Activated naive CD4-positive, alpha-beta T cell treated with anti-CD3 and anti-CD28 coated beads, Interleukin-2, amount 10 ng/mL, durations not matched to agents 7 days and 5 days (primary cell): ENCODE results near the gene TXNIP.

Experiments used
- CTCF ChIA-PET: fragments of 350-600 bp; sonication (Branson Sonifier 250); formaldehyde crosslinking; loops from one replicate; lab custom pipeline; 2021; ENCODE audit warnings: antibody characterized with exemption; lab: Charles Lee
- DNase-seq: peaks from one replicate; pipeline ENCODE4 v3.0.0-alpha.2; 2020
- H3K27ac Mint-ChIP-seq: one replicate; pipeline ENCODE4 v1.8.0; 2021; ENCODE audit warnings: mild to moderate bottlenecking, moderate library complexity, mixed read lengths
- H3K27me3 Mint-ChIP-seq: one replicate; pipeline ENCODE4 v1.8.0; 2021; ENCODE audit warnings: mild to moderate bottlenecking, mixed read lengths
- H3K36me3 Mint-ChIP-seq: one replicate; pipeline ENCODE4 v1.8.0; 2021; ENCODE audit warnings: mixed read lengths
- H3K4me1 Mint-ChIP-seq: one replicate; pipeline ENCODE4 v1.8.0; 2021; ENCODE audit warnings: mixed read lengths
- H3K4me3 Mint-ChIP-seq: one replicate; pipeline ENCODE4 v1.8.0; 2021; ENCODE audit warnings: mild to moderate bottlenecking, moderate library complexity, mixed read lengths
- H3K9me3 Mint-ChIP-seq: one replicate; pipeline ENCODE4 v1.8.0; 2021; ENCODE audit warnings: mixed read lengths

Gene TXNIP

GRCh38 chr1:146021050-146021445 is 24.7 kb upstream of the TXNIP start:
- no peak overlapping the region for H3K4me3 Mint-ChIP-seq
- CTCF ChIA-PET, result interaction anchor here (1.0 to 2.2 kb wide), 3 partner anchors 12 to 176 kb away, joined by 3 to 11 read pairs (median 3); partner anchors contain the start of gene NUDT17
- peaks cover 83% of the 10 kb centered on the region for H3K27me3 Mint-ChIP-seq
- peaks cover 9% of the 10 kb centered on the region for H3K4me1 Mint-ChIP-seq
- H3K36me3 Mint-ChIP-seq, result no peaks in the 10 kb centered on the region
- no peak for DNase-seq
- H3K9me3 Mint-ChIP-seq, result no peaks in the 10 kb centered on the region
- H3K27ac Mint-ChIP-seq, result no peak overlapping the region

GRCh38 chr1:146020058-146021049 is 24.0 kb upstream of the TXNIP start:
- DNase-seq, result no peak
- peaks cover 9% of the 10 kb centered on the region for H3K4me1 Mint-ChIP-seq
- no peak overlapping the region for H3K4me3 Mint-ChIP-seq
- peaks cover 87% of the 10 kb centered on the region for H3K27me3 Mint-ChIP-seq
- CTCF ChIA-PET, result interaction anchor here (1.0 to 2.2 kb wide), 3 partner anchors 13 to 174 kb away, joined by 3 to 11 read pairs (median 4); partner anchors contain the start of gene NUDT17
- no peaks in the 10 kb centered on the region for H3K9me3 Mint-ChIP-seq
- H3K27ac Mint-ChIP-seq, result no peak overlapping the region
- H3K36me3 Mint-ChIP-seq, result no peaks in the 10 kb centered on the region

GRCh38 chr1:146019231-146020057 is 23.1 kb upstream of the TXNIP start:
- no peak for DNase-seq
- Mint-ChIP-seq H3K4me3 (no peak overlapping the region), H3K36me3 (no peaks in the 10 kb centered on the region), H3K27me3 (peaks cover 85% of the 10 kb centered on the region), H3K27ac (no peak overlapping the region), H3K4me1 (peaks cover 9% of the 10 kb centered on the region), H3K9me3 (no peaks in the 10 kb centered on the region)
- CTCF ChIA-PET, result interaction anchor here (1.5 kb wide), 1 partner anchor 173 kb away, joined by 4 read pairs; the partner anchor contains the start of gene NUDT17

GRCh38 chr1:146016891-146017290 is 20.5 kb upstream of the TXNIP start:
- CTCF ChIA-PET, result interaction anchor here (1.0 to 3.3 kb wide), 6 partner anchors 28 to 172 kb away, joined by 3 to 23 read pairs (median 5); partner anchors contain the start of gene NUDT17

GRCh38 chr1:146013559-146013922 is 17.2 kb upstream of the TXNIP start:
- no peak for DNase-seq

More at GRCh38 chr1:146016891-146017290, 20.5 kb upstream of the TXNIP start:
- no peak for DNase-seq
- Mint-ChIP-seq H3K4me1 (peaks cover 14% of the 10 kb centered on the region), H3K27ac (no peak overlapping the region), H3K4me3 (no peak overlapping the region), H3K9me3 (no peaks in the 10 kb centered on the region), H3K36me3 (no peaks in the 10 kb centered on the region), H3K27me3 (peaks cover 67% of the 10 kb centered on the region)

GRCh38 chr1:146012703-146013558 is 16.6 kb upstream of the TXNIP start:
- peaks cover 27% of the 10 kb centered on the region for H3K27me3 Mint-ChIP-seq
- H3K4me3 Mint-ChIP-seq, result no peak overlapping the region
- peaks cover 16% of the 10 kb centered on the region for H3K4me1 Mint-ChIP-seq
- DNase-seq, result peak; percentile 75
- no peaks in the 10 kb centered on the region for H3K36me3 Mint-ChIP-seq
- CTCF ChIA-PET, result interaction anchor here (0.6 to 8.8 kb wide), 8 partner anchors 15 to 166 kb away, joined by 3 to 154 read pairs (median 4); partner anchors contain the start of genes NUDT17 and PIAS3
- no peaks in the 10 kb centered on the region for H3K9me3 Mint-ChIP-seq
- H3K27ac Mint-ChIP-seq, result no peak overlapping the region

More at GRCh38 chr1:146013559-146013922, 17.2 kb upstream of the TXNIP start:
- H3K4me3 Mint-ChIP-seq, result no peak overlapping the region
- CTCF ChIA-PET, result interaction anchor here (8.6 to 8.8 kb wide), 2 partner anchors 34 to 167 kb away, joined by 106 to 154 read pairs; partner anchors contain the start of gene NUDT17
- peaks cover 15% of the 10 kb centered on the region for H3K4me1 Mint-ChIP-seq
- peaks cover 33% of the 10 kb centered on the region for H3K27me3 Mint-ChIP-seq
- H3K9me3 Mint-ChIP-seq, result no peaks in the 10 kb centered on the region
- H3K27ac Mint-ChIP-seq, result no peak overlapping the region
- H3K36me3 Mint-ChIP-seq, result no peaks in the 10 kb centered on the region

- Mint-ChIP-seq H3K4me1 (peaks cover 41% of the 10 kb centered on the region), H3K4me3 (no peak overlapping the region), H3K27me3 (peaks cover 5% of the 10 kb centered on the region), H3K27ac (no peak overlapping the region), H3K9me3 (no peaks in the 10 kb centered on the region), H3K36me3 (no peaks in the 10 kb centered on the region)
- no peak for DNase-seq
- CTCF ChIA-PET, result interaction anchor here (1.0 to 8.8 kb wide), 6 partner anchors 31 to 163 kb away, joined by 3 to 154 read pairs (median 17); partner anchors contain the start of gene NUDT17
These were observed 13.9 kb upstream of the TXNIP start for GRCh38 chr1:146010126-146010738.

GRCh38 chr1:146007489-146008133 is 11.2 kb upstream of the TXNIP start:
- no peak for DNase-seq
- H3K4me1 Mint-ChIP-seq, result peaks cover 53% of the 10 kb centered on the region
- peak overlapping the region; percentile 54 for H3K4me3 Mint-ChIP-seq
- CTCF ChIA-PET, result interaction anchor here (0.7 to 8.8 kb wide), 7 partner anchors 12 to 161 kb away, joined by 3 to 154 read pairs (median 6); partner anchors contain the start of genes NUDT17 and TXNIP
- H3K36me3 Mint-ChIP-seq, result no peaks in the 10 kb centered on the region
- H3K9me3 Mint-ChIP-seq, result no peaks in the 10 kb centered on the region
- H3K27me3 Mint-ChIP-seq, result no peaks in the 10 kb centered on the region
- H3K27ac Mint-ChIP-seq, result peak overlapping the region; percentile 91

- no peak for DNase-seq
- peaks cover 73% of the 10 kb centered on the region for H3K4me1 Mint-ChIP-seq
- no peaks in the 10 kb centered on the region for H3K9me3 Mint-ChIP-seq
- H3K27me3 Mint-ChIP-seq, result no peaks in the 10 kb centered on the region
- CTCF ChIA-PET, result interaction anchor here (1.8 kb wide), 1 partner anchor 22 kb away, joined by 9 read pairs; no protein-coding TSS in a partner anchor
- H3K27ac Mint-ChIP-seq, result no peak overlapping the region
- no peaks in the 10 kb centered on the region for H3K36me3 Mint-ChIP-seq
- H3K4me3 Mint-ChIP-seq, result no peak overlapping the region
These were observed 5.3 kb upstream of the TXNIP start for GRCh38 chr1:146001709-146002108.

- Mint-ChIP-seq H3K36me3 (peaks cover 20% of the 10 kb centered on the region), H3K27ac (peak overlapping the region; percentile 99), H3K4me3 (peak overlapping the region; percentile 47), H3K9me3 (no peaks in the 10 kb centered on the region), H3K4me1 (peaks cover 52% of the 10 kb centered on the region), H3K27me3 (no peaks in the 10 kb centered on the region)
- CTCF ChIA-PET, result no interaction called here
- peak; percentile 46 for DNase-seq
These were observed 3.1 kb upstream of the TXNIP start for GRCh38 chr1:145999321-146000024.

- peaks cover 53% of the 10 kb centered on the region for H3K4me1 Mint-ChIP-seq
- H3K4me3 Mint-ChIP-seq, result peak overlapping the region; percentile 97
- no peaks in the 10 kb centered on the region for H3K27me3 Mint-ChIP-seq
- no peaks in the 10 kb centered on the region for H3K9me3 Mint-ChIP-seq
- CTCF ChIA-PET, result interaction anchor here (1.1 to 11.5 kb wide), 3 partner anchors 9 to 20 kb away, joined by 4 to 132 read pairs (median 37); no protein-coding TSS in a partner anchor
- peaks cover 38% of the 10 kb centered on the region for H3K36me3 Mint-ChIP-seq
- peak overlapping the region; percentile 99 for H3K27ac Mint-ChIP-seq
- DNase-seq, result no peak
These were observed 1.3 kb upstream of the TXNIP start for GRCh38 chr1:145997718-145998023.
